Esophagus (tissue), 2 donors: ENCODE results near the gene TBX19. TPM values are rescaled to one million over a fixed set of nuclear protein-coding genes. Genes with fewer than 3 reads are reported as not detected.

Source experiments
- H3K27ac ChIP-seq, 2 donors: one replicate each; pipeline ENCODE4 v1.5.1; 2013; ENCODE audit warnings: low read depth in 2 of 2, mild to moderate bottlenecking in 2 of 2, inconsistent platforms in 1 of 2, low read length in 1 of 2, moderate library complexity in 1 of 2
- H3K27me3 ChIP-seq, 2 donors: one replicate each; pipeline ENCODE4 v1.6.1; 2013; ENCODE audit warnings: low read length in 2 of 2, control low read depth in 1 of 2, mild to moderate bottlenecking in 1 of 2; ENCODE audit not compliant: insufficient read depth in 2 of 2, control insufficient read depth in 1 of 2
- H3K36me3 ChIP-seq, 2 donors: one replicate each; pipeline ENCODE4 v1.6.1; 2013; ENCODE audit warnings: low read length in 1 of 2; ENCODE audit not compliant: control insufficient read depth in 2 of 2, insufficient read depth in 2 of 2
- H3K4me1 ChIP-seq, 2 donors: one replicate each; pipeline ENCODE4 v1.6.1; 2013; ENCODE audit warnings: low read length in 1 of 2; ENCODE audit not compliant: control insufficient read depth in 2 of 2, insufficient read depth in 2 of 2
- H3K4me3 ChIP-seq, 2 donors: one replicate each; pipeline ENCODE4 v1.5.1; 2013; ENCODE audit warnings: low read length in 2 of 2, mild to moderate bottlenecking in 2 of 2, low read depth in 1 of 2, moderate library complexity in 1 of 2
- H3K9me3 ChIP-seq, 2 donors: one replicate each; pipeline ENCODE4 v1.6.1; 2013; ENCODE audit warnings: mild to moderate bottlenecking in 2 of 2, low read depth in 1 of 2, low read length in 1 of 2, moderate library complexity in 1 of 2; ENCODE audit not compliant: control insufficient read depth in 2 of 2, insufficient read depth in 1 of 2
- WGBS, 2 donors: extraction: QIAGEN DNeasy Blood & Tissue Kit; methylation state at CpG; one replicate each; pipeline ENCODE4 v1.1.7; 2013; 5-methylcytosine and 5-hydroxymethylcytosine counted together
- polyA plus RNA-seq, 2 donors: library from polyadenylated mRNA; stranded (reverse); fragments of 200-250 nt; gene quantifications; one replicate each; pipeline ENCODE4 v1.2.3, GENCODE V29; 2013
- donor health status: healthy with polysubstance abuse.
- donor health status: Bipolar disorder and iron deficiency.

TBX19 gene
- 1 to 10 TPM; 1.2 to 1.7 TPM for polyA plus RNA-seq

DNA sequence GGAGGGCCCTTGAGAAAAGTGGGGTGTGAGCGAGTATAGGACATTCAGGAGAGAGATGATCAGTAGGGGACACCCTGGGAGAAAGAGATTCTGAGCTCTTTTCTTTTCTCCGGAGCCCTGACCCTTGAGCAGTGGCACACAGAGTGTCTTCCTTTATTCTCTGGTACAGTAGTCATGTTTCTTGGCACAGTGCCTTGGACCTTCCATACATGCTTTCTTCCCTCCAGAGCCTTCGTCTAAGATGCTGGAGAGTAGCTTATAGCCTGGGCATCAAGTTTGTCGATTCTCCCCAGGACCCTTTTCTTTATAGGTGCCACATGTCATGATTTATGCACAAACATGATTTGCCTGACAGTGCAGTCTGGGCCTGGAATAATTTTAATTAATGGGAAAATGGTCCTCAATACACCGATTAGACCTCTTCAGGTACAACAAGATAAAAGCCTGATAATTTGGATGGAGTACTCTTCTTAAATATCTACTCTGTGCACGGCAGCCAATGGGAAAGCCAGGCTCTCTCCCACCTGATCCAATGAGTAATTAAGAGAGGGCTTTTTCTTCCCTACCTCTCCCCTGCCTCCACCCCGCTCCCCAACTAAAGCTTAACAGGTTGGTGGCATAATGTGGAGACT, at the start of gene TBX19:
Gene TBX19 (plus strand): TSS at position 582 of the 632 bp plus-strand sequence. CDS start 214 bp downstream, outside the sequence.
- 90 to 93% methylated on average over 7 of the region's 7 CpGs for WGBS, 2 donors
- H3K9me3 ChIP-seq, result no peaks in the 10 kb centered on the region
- no peaks in the 10 kb centered on the region for H3K27me3 ChIP-seq
- no peaks in the 10 kb centered on the region for H3K4me1 ChIP-seq
- H3K36me3 ChIP-seq, result no peaks in the 10 kb centered on the region
- H3K4me3 ChIP-seq, result no peak within 1 kb of the TSS
- H3K27ac ChIP-seq, result no peak within 1 kb of the TSS

DNA sequence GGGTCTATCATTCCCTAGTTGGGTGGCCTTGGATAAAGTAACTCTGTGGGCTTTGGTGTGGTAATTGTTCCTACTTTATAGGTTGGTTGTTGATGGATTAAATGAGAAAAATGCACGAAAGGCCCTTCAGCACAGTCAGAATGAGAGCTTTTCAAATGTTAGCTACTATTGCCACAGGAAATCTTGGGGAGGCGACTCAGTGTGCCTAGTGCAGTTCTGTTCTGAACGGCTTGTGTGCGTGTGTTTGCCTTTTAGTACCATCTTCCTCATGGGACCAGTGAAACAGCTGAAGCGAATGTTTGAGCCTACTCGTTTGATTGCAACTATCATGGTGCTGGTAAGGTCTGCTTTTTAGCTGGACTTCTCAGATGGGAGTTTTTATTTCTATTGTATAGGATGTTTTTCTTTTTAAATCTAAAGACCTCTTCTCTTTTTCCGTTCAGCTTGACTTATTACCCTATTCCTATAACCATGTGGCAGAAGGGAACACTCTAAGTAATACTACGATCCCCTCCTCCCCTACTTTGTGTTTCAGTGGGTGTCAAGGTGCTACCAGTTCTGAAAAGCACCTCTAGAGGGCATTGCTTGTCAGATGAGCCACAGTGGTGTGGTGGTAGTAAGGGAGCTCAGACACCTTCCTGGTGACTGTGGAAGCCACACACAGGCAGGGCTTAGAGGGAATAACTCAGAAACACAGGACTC, 45.7 kb upstream of the TBX19 start:
- H3K27me3 ChIP-seq, result no peaks in the 10 kb centered on the region
- whole genome bisulfite sequencing, 2 donors, result 90% methylated on average over 8 of the region's 8 CpGs
- H3K9me3 ChIP-seq, result no peaks in the 10 kb centered on the region
- no peak overlapping the region for H3K4me3 ChIP-seq
- H3K4me1 ChIP-seq, result peaks cover 0 to 7% of the 10 kb centered on the region in 2 donors
- no peak overlapping the region for H3K27ac ChIP-seq
- peaks cover 6 to 24% of the 10 kb centered on the region in 2 donors for H3K36me3 ChIP-seq

DNA sequence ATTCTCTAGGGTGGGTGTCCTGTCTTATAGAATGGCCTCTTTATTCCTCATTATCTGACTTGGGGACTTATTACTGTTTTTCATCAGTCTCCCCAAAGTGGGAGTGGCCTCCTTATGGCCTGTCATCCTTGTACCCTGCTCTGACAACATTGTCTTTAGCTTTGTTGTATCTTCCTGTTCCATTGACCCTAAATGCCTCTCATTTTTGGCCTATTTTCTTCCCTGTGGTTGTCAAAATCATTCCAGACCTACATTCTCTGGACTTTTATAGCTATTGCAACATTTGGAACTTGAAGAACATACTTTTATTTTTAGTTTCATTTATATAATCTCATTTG, 45.2 kb upstream of the TBX19 start:
- Histone ChIP-seq H3K9me3 (no peaks in the 10 kb centered on the region), H3K4me3 (no peak overlapping the region), H3K36me3 (peaks cover 8 to 24% of the 10 kb centered on the region in 2 donors), H3K4me1 (peaks cover 0 to 4% of the 10 kb centered on the region in 2 donors), H3K27ac (no peak overlapping the region), H3K27me3 (no peaks in the 10 kb centered on the region)

DNA sequence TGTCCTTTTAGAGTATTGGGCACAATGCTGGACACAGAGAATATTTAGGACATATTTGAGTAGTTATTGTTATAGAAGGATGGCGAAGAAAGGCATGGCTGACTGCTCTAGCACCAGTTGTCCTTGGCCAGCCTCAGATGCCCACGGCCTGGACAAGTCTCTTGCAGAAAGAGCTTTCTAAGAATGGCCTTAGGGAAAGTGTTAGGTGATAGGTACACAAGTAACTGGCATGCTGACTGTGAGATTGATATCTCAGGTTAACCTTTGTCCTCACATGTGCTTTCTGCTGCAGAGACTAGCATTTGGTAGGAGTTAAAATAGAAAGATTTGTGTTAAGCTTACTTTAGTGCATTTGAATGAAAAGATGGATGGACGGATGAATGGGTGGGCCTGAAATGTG, 44.7 kb upstream of the TBX19 start:
- Histone ChIP-seq H3K36me3 (peaks cover 8 to 24% of the 10 kb centered on the region in 2 donors), H3K4me3 (no peak overlapping the region), H3K27me3 (no peaks in the 10 kb centered on the region), H3K9me3 (no peaks in the 10 kb centered on the region), H3K4me1 (peaks cover 0 to 4% of the 10 kb centered on the region in 2 donors), H3K27ac (no peak overlapping the region)
- 77 to 83% methylated on average over 3 of the region's 3 CpGs for WGBS, 2 donors

DNA sequence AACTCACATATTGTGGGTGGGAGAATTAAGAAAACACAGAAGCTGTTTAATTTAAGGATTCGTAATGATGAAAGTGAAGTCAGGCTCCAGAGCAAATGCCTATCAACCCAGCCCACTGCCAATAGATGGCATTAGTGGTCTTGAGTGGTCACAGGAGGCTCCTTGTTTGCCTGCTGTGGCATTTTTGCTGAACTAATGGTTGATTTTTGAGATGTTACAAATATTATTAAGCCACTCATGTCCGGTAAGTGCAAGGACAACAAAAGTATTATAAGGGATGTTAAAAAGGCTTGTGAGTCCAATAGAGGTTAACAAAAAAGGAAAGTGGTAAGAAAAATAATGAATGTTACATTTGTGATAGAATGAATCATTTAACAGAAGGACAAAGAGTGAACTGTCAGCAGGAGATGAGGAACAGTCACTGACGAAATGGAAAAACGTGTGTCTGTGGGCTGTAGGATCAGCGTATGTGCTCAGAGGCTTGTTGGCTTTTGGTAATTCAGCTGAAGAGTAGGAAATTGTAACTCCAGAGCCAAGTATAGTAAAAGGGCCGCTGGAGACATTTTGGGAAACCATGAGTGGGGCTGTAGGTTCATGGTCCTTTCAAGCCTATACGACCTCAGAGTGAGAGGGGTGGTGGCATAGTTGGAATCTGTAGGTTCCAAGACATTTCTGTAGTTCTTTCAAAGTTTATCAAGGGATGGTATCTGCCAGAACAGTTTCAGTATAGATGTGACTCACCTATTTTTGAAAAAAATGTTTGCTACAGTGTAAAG, 43.7 kb upstream of the TBX19 start:
- 82 to 86% methylated on average over 7 of the region's 7 CpGs for WGBS, 2 donors
- peaks cover 8 to 25% of the 10 kb centered on the region in 2 donors for H3K36me3 ChIP-seq

DNA sequence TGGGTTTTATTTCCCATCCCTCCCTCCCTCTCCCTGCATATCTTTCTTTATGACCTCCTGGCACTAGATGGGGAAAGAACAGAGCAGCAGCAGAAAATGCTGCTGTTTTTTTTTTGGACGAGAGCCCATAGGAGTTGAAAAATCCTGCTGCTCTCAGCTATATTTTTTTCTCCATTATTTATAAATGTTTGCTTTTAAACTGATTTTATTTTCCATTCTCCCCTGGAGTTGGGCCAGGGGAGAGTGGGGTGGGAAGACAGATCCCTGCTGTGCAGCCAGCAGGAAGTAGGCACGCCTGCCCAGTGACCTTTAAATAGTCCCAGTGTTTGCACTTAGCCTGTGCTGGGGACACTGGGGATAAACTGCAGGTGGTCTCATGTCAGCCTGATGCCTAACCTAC, 37.5 kb upstream of the TBX19 start:
- H3K27ac ChIP-seq, result peak overlapping the region; percentile 45 to 57
- no peak overlapping the region for H3K4me3 ChIP-seq
- H3K27me3 ChIP-seq, result no peaks in the 10 kb centered on the region
- peaks cover 12 to 28% of the 10 kb centered on the region in 2 donors for H3K36me3 ChIP-seq
- no peaks in the 10 kb centered on the region for H3K9me3 ChIP-seq
- WGBS, 2 donors, result 49 to 53% methylated on average over 2 of the region's 2 CpGs
- H3K4me1 ChIP-seq, result peaks cover 0 to 3% of the 10 kb centered on the region in 2 donors

More for the DNA sequence above, 43.7 kb upstream of the TBX19 start:
- Histone ChIP-seq H3K9me3 (no peaks in the 10 kb centered on the region), H3K27ac (no peak overlapping the region), H3K4me1 (peaks cover 0 to 4% of the 10 kb centered on the region in 2 donors), H3K27me3 (no peaks in the 10 kb centered on the region), H3K4me3 (no peak overlapping the region)

DNA sequence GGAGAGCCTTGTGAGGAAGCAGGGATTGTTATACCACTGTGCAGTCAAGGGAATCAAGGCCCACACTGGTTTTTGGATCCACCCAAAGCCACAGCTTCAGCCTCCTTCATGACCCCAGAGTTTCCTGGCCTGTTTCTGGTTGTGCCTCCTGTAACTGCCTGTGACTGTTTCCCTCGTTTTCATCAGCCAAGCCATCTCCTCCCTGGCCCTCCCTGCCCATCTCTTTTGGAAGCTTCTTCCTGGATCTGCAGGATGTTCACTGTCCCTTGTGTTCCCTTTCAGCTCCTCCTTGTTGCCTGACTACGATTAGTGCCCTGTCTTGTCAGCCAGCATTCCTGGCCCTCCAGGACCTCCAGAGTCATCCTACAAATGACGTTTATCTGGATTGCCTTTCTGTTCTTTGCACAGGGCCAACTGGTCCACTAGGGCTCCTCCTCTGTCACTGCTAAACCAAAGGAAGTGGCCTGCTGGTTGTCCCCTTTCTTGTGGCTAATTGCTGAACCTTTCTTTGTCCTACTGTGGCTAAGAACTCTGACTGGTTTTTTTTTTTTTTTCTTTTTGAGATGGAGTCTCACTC, 37.0 kb upstream of the TBX19 start:
- no peaks in the 10 kb centered on the region for H3K27me3 ChIP-seq
- no peaks in the 10 kb centered on the region for H3K9me3 ChIP-seq
- WGBS, 2 donors, result 36 to 39% methylated on average over 3 of the region's 3 CpGs
- H3K4me3 ChIP-seq, result no peak overlapping the region
- peaks cover 12 to 24% of the 10 kb centered on the region in 2 donors for H3K36me3 ChIP-seq
- H3K27ac ChIP-seq, result peak overlapping the region; percentile 45 to 57
- H3K4me1 ChIP-seq, result peaks cover 0 to 3% of the 10 kb centered on the region in 2 donors

DNA sequence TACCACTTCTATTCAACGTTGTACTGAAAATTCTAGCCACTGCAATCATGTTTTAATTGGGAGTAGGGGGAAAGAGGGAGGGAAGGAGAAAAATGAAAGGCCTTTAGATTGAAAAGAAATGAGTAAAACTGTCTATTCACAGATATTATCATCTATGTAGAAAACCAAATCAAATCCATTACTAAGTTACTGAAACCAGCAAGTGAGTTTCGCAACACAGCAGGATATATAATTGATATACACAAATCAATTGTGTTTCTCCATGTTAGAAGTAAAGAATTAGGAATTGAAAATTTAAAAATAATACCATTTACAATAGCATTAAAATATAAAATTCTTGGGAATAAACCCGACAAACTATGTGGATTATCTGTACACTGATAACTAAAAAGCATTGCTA, 35.6 kb upstream of the TBX19 start:
- no peak overlapping the region for H3K4me3 ChIP-seq
- 93 to 95% methylated on average over 3 of the region's 3 CpGs for WGBS, 2 donors
- H3K27me3 ChIP-seq, result no peaks in the 10 kb centered on the region
- no peaks in the 10 kb centered on the region for H3K9me3 ChIP-seq
- H3K4me1 ChIP-seq, result peaks cover 2 to 3% of the 10 kb centered on the region in 2 donors
- peaks cover 17 to 24% of the 10 kb centered on the region in 2 donors for H3K36me3 ChIP-seq
- H3K27ac ChIP-seq, result no peak overlapping the region

DNA sequence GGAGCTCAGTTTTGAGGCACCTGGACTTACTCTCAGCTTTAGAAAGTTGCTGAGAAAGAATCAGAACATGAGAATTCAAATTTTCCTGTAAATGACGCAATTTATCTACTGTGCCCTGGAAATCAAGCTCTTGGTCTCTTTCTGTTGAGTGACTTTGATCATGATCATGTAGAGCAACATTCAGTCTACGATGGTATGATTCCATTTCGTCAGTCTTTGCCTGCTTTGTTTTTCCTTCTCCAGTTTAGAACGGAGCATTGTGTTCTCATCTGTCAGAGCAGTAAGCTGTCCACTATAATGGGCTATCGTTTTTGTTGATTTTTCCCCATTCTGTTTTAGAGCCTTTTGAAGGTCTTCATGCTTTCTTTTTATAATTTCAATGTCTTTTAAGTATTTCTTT, 34.2 kb upstream of the TBX19 start:
- 89 to 90% methylated on average over 5 of the region's 5 CpGs for WGBS, 2 donors
- H3K36me3 ChIP-seq, result peaks cover 13 to 31% of the 10 kb centered on the region in 2 donors
- H3K4me1 ChIP-seq, result peaks cover 2 to 3% of the 10 kb centered on the region in 2 donors
- H3K27me3 ChIP-seq, result no peaks in the 10 kb centered on the region
- no peak overlapping the region for H3K4me3 ChIP-seq
- no peak overlapping the region for H3K27ac ChIP-seq
- no peaks in the 10 kb centered on the region for H3K9me3 ChIP-seq
